ENCODE results near the gene BBS9. TPM values are rescaled to one million over a fixed set of nuclear protein-coding genes. Genes with fewer than 3 reads are reported as not detected.
A peak's percentile ranks its signal among the peaks of the same experiment; 100 is the strongest.
"Not testable (repeated sequence)": the region's sequence is repeated elsewhere in the genome, so short reads cannot be mapped to it uniquely, and the experiment has no call there.

BBS9 gene
- 76.1 TPM for total RNA-seq (ENCODE audit: insufficient read depth, low replicate concordance)

GRCh38 chr7:33128990-33129805 is at the start of gene BBS9:
TSS of gene BBS9 (plus strand) at chr7:33129564. CDS start at chr7:33146253, 16,689 bp downstream.
- peak; percentile 98 for DNase-seq (ENCODE audit: low spot score)

- no peak for DNase-seq (ENCODE audit: low spot score)
These were observed 49.3 kb upstream of the BBS9 start for GRCh38 chr7:33079763-33080690.

- DNase-seq (ENCODE audit: low spot score), result no peak
These were observed 42.0 kb upstream of the BBS9 start for GRCh38 chr7:33087356-33087755.

- DNase-seq (ENCODE audit: low spot score), result no peak
These were observed 41.5 kb upstream of the BBS9 start for GRCh38 chr7:33087858-33088257.

- DNase-seq (ENCODE audit: low spot score), result no peak
These were observed 40.2 kb upstream of the BBS9 start for GRCh38 chr7:33089142-33089541.

- DNase-seq (ENCODE audit: low spot score), result no peak
These were observed 38.2 kb upstream of the BBS9 start for GRCh38 chr7:33091111-33091531.

GRCh38 chr7:33091641-33092191 is 37.6 kb upstream of the BBS9 start:
- DNase-seq (ENCODE audit: low spot score), result no peak

- no peak for DNase-seq (ENCODE audit: low spot score)
These were observed 36.1 kb upstream of the BBS9 start for GRCh38 chr7:33093266-33093665.

- DNase-seq (ENCODE audit: low spot score), result not testable (repeated sequence)
These were observed 34.6 kb upstream of the BBS9 start for GRCh38 chr7:33094745-33095275.

- no peak for DNase-seq (ENCODE audit: low spot score)
These were observed 30.0 kb upstream of the BBS9 start for GRCh38 chr7:33099154-33099940.

GRCh38 chr7:33100770-33101169 is 28.6 kb upstream of the BBS9 start:
- no peak for DNase-seq (ENCODE audit: low spot score)

GRCh38 chr7:33101906-33102305 is 27.5 kb upstream of the BBS9 start:
- no peak for DNase-seq (ENCODE audit: low spot score)

- DNase-seq (ENCODE audit: low spot score), result peak; percentile 46
These were observed 22.0 kb upstream of the BBS9 start for GRCh38 chr7:33107136-33108066.

- no peak for DNase-seq (ENCODE audit: low spot score)
These were observed 20.8 kb upstream of the BBS9 start for GRCh38 chr7:33108554-33109004.

GRCh38 chr7:33109005-33109757 is 20.2 kb upstream of the BBS9 start, which contains the start of gene RP9:
TSS of gene RP9 (minus strand) at chr7:33109404. CDS start at chr7:33109372, 32 bp downstream.
- DNase-seq (ENCODE audit: low spot score), result peak; percentile 75

- peak; percentile 20 for DNase-seq (ENCODE audit: low spot score)
These were observed 19.6 kb upstream of the BBS9 start for GRCh38 chr7:33109758-33110238.

- DNase-seq (ENCODE audit: low spot score), result no peak
These were observed 17.8 kb upstream of the BBS9 start for GRCh38 chr7:33111614-33112013.

- DNase-seq (ENCODE audit: low spot score), result no peak
These were observed 14.4 kb upstream of the BBS9 start for GRCh38 chr7:33114976-33115375.

- no peak for DNase-seq (ENCODE audit: low spot score)
These were observed 11.0 kb upstream of the BBS9 start for GRCh38 chr7:33118383-33118782.
